Activated T-cell treated with anti-CD3 and anti-CD28 coated beads for 24 hours (primary cell): ENCODE results near the gene PHOX2B.
"Not testable (repeated sequence)": the region's sequence is repeated elsewhere in the genome, so short reads cannot be mapped to it uniquely, and the experiment has no call there.

Experiments used
- DNase-seq: peaks from one replicate; pipeline ENCODE4 v3.0.0-alpha.2; 2020; ENCODE audit warnings: low read depth

The PHOX2B gene

GRCh38 chr4:41712425-41712824 lies 36.1 kb downstream of the PHOX2B start:
- no peak for DNase-seq

- DNase-seq = not testable (repeated sequence)
These were observed 36.9 kb downstream of the PHOX2B start for GRCh38 chr4:41711654-41712053.

GRCh38 chr4:41709844-41710481 lies 38.6 kb downstream of the PHOX2B start:
- DNase-seq = no peak

- no peak for DNase-seq
These were observed 44.7 kb downstream of the PHOX2B start for GRCh38 chr4:41703785-41704184.

GRCh38 chr4:41702770-41703169 lies 45.8 kb downstream of the PHOX2B start:
- DNase-seq = no peak

- no peak for DNase-seq
These were observed 46.5 kb downstream of the PHOX2B start for GRCh38 chr4:41701983-41702382.

GRCh38 chr4:41696763-41697162 lies 51.8 kb downstream of the PHOX2B start:
- DNase-seq = no peak

- no peak for DNase-seq
These were observed 52.4 kb downstream of the PHOX2B start for GRCh38 chr4:41696131-41696530.
